Measurements from ENCODE around the gene HOXD1.

Gene HOXD1

GRCh38 chr2:176154576-176155252 is 33.8 kb upstream of the HOXD1 start:
- DNase-seq, result no peak

GRCh38 chr2:176155356-176156044 is 33.0 kb upstream of the HOXD1 start:
- no peak for DNase-seq

- no peak for DNase-seq
These were observed 32.1 kb upstream of the HOXD1 start for GRCh38 chr2:176156301-176156806.

GRCh38 chr2:176156807-176157498 is 31.5 kb upstream of the HOXD1 start, which contains the start of gene HOXD3:
TSS of gene HOXD3 (plus strand) at chr2:176157307. CDS start at chr2:176169115, 11,808 bp downstream.
- DNase-seq, result no peak

- DNase-seq, result peak; percentile 30
These were observed 30.8 kb upstream of the HOXD1 start for GRCh38 chr2:176157499-176158185.

- no peak for DNase-seq
These were observed 30.3 kb upstream of the HOXD1 start for GRCh38 chr2:176158186-176158591.

GRCh38 chr2:176158855-176159662 is 29.4 kb upstream of the HOXD1 start:
- no peak for DNase-seq

- no peak for DNase-seq
These were observed 28.7 kb upstream of the HOXD1 start for GRCh38 chr2:176159663-176160250.

GRCh38 chr2:176160251-176160985 is 28.1 kb upstream of the HOXD1 start:
- DNase-seq, result no peak

GRCh38 chr2:176160986-176161824 is 27.3 kb upstream of the HOXD1 start:
- no peak for DNase-seq

- no peak for DNase-seq
These were observed 26.4 kb upstream of the HOXD1 start for GRCh38 chr2:176161825-176162626.

- no peak for DNase-seq
These were observed 25.4 kb upstream of the HOXD1 start for GRCh38 chr2:176162911-176163671.

GRCh38 chr2:176163672-176164056 is 24.8 kb upstream of the HOXD1 start:
- DNase-seq, result no peak

- DNase-seq, result no peak
These were observed 24.3 kb upstream of the HOXD1 start for GRCh38 chr2:176164201-176164600.

GRCh38 chr2:176164611-176165369 is 23.7 kb upstream of the HOXD1 start:
- DNase-seq, result no peak

- DNase-seq, result no peak
These were observed 23.0 kb upstream of the HOXD1 start for GRCh38 chr2:176165370-176166050.

- no peak for DNase-seq
These were observed 22.2 kb upstream of the HOXD1 start for GRCh38 chr2:176166272-176166671.

Measured in COR-L47 (cell line).